ENCODE results near the gene RNU5B-1.

- TF ChIP-seq POLR2AphosphoS5 (IDR thresholded peaks at IDR 0.05): no peak
- no peak for TF ChIP-seq CTCF (IDR thresholded peaks at IDR 0.05 in 8 of 11, conservative IDR thresholded peaks at IDR 0.05 in 3 of 11)
- TF ChIP-seq POLR2A (IDR thresholded peaks at IDR 0.05): no peak
Measured at GRCh38 chr15:65336493-65337435, 32.3 kb downstream of the RNU5B-1 start.

All from spleen (tissue), 7 donors.